ENCODE data around the gene SLC46A1. TPM values are rescaled to one million over a fixed set of nuclear protein-coding genes. Genes with fewer than 3 reads are reported as not detected.

Gene SLC46A1
- total RNA-seq, 1 donor from 2014 or later: 7.4 TPM

Small RNAs within 50 kb of the gene (microRNA-seq; reads per million reads assigned to microRNA genes)
- gene MIR4723: 3.0 reads per million, percentile 6 among the genes with 10 or more reads in this experiment

Other genes with a start within 250 kb of the SLC46A1 start
- 13.4 and 20.4 TPM in 2 replicates for gene TMEM97, start 87.0 kb downstream of the SLC46A1 start, total RNA-seq
- gene IFT20, start 70.7 kb downstream of the SLC46A1 start, total RNA-seq: 69.9 and 70.4 TPM in 2 replicates
- 87.0 and 100 TPM in 2 replicates for gene TNFAIP1, start 70.5 kb downstream of the SLC46A1 start, total RNA-seq
- 78.6 and 79.1 TPM in 2 replicates for gene POLDIP2, start 48.7 kb downstream of the SLC46A1 start, total RNA-seq
- gene SEBOX, start 41.0 kb downstream of the SLC46A1 start, total RNA-seq: not detected in 2 replicates
- 1.4 and 2.7 TPM in 2 replicates for gene VTN, start 35.9 kb downstream of the SLC46A1 start, total RNA-seq
- gene SARM1, start 34.5 kb downstream of the SLC46A1 start, total RNA-seq: 12.8 and 14.4 TPM in 2 replicates
- gene SLC13A2, start 67.4 kb upstream of the SLC46A1 start, total RNA-seq: not detected in 2 replicates
- not detected in 2 replicates for gene FOXN1, start 100.1 kb upstream of the SLC46A1 start, total RNA-seq
- 23.1 and 27.7 TPM in 2 replicates for gene UNC119, start 146.4 kb upstream of the SLC46A1 start, total RNA-seq
- 71.5 and 88.2 TPM in 2 replicates for gene PIGS, start 165.3 kb upstream of the SLC46A1 start, total RNA-seq
- gene ALDOC, start 170.7 kb upstream of the SLC46A1 start, total RNA-seq: 10.3 and 11.7 TPM in 2 replicates
- gene SPAG5, start 192.8 kb upstream of the SLC46A1 start, total RNA-seq: 7.0 and 8.7 TPM in 2 replicates
- 10.4 and 13.5 TPM in 2 replicates for gene RSKR, start 208.0 kb upstream of the SLC46A1 start, total RNA-seq
- 131 and 133 TPM in 2 replicates for gene BLTP2, start 238.9 kb upstream of the SLC46A1 start, total RNA-seq